H9 (cell line): ENCODE measurements around the gene ZNF362. TPM values are rescaled to one million over a fixed set of nuclear protein-coding genes. Genes with fewer than 3 reads are reported as not detected.
A peak's percentile ranks its signal among the peaks of the same experiment; 100 is the strongest.

ENCODE experiments used
- DNase-seq: peaks from one replicate; pipeline ENCODE4 v3.0.0-alpha.2; 2017
- H2AFZ ChIP-seq: one replicate; pipeline ENCODE4 v1.6.1; 2013; ENCODE audit warnings: mild to moderate bottlenecking, low read length, control low read depth, moderate library complexity
- H2AK5ac ChIP-seq: 2 replicates; pipeline ENCODE4 v1.6.1; 2013; ENCODE audit warnings: low read length, control low read depth, mixed read lengths; ENCODE audit not compliant: insufficient read length
- H2BK120ac ChIP-seq: one replicate; pipeline ENCODE4 v1.6.1; 2013; ENCODE audit warnings: low read depth, mild to moderate bottlenecking, low read length, control low read depth, inconsistent platforms; ENCODE audit not compliant: poor library complexity, severe bottlenecking
- H2BK12ac ChIP-seq: 2 replicates; pipeline ENCODE4 v1.6.1; 2013; ENCODE audit warnings: low read length, control low read depth, mixed read lengths, low read depth; ENCODE audit not compliant: insufficient read length
- H2BK15ac ChIP-seq: 2 replicates; pipeline ENCODE4 v1.6.1; 2013; ENCODE audit warnings: low read depth, low read length, control low read depth
- H2BK20ac ChIP-seq: one replicate; pipeline ENCODE4 v1.6.1; 2013; ENCODE audit warnings: low read depth, mild to moderate bottlenecking, low read length, control low read depth, inconsistent platforms; ENCODE audit not compliant: poor library complexity, severe bottlenecking
- H2BK5ac ChIP-seq: 2 replicates; pipeline ENCODE4 v1.6.1; 2013; ENCODE audit warnings: low read length, control low read depth, mixed read lengths; ENCODE audit not compliant: insufficient read length
- H3K14ac ChIP-seq: 2 replicates; pipeline ENCODE4 v1.6.1; 2013; ENCODE audit warnings: low read length, control low read depth; ENCODE audit not compliant: insufficient read depth
- H3K18ac ChIP-seq: 2 replicates; pipeline ENCODE4 v1.6.1; 2013; ENCODE audit warnings: low read depth, mild to moderate bottlenecking, mixed read lengths, low read length, control low read depth; ENCODE audit not compliant: insufficient read length
- H3K23ac ChIP-seq: 2 replicates; pipeline ENCODE4 v1.6.1; 2013; ENCODE audit warnings: low read length, control low read depth, mixed read lengths, low read depth; ENCODE audit not compliant: insufficient read length
- H3K23me2 ChIP-seq: 2 replicates; pipeline ENCODE4 v1.6.1; 2013; ENCODE audit warnings: low read depth, mild to moderate bottlenecking, mixed read lengths, low read length, control low read depth; ENCODE audit not compliant: insufficient read length, poor library complexity, severe bottlenecking
- H3K27ac ChIP-seq: 2 replicates; pipeline ENCODE4 v1.5.1; 2013; ENCODE audit warnings: low read length, control low read depth, mixed read lengths, low read depth; ENCODE audit not compliant: insufficient read length
- H3K27me3 ChIP-seq: 2 replicates; pipeline ENCODE4 v1.6.1; 2013; ENCODE audit warnings: low read length, control low read depth, inconsistent platforms; ENCODE audit not compliant: insufficient read depth
- H3K4ac ChIP-seq: 2 replicates; pipeline ENCODE4 v1.6.1; 2013; ENCODE audit warnings: low read depth, mild to moderate bottlenecking, control low read depth, inconsistent platforms, low read length, moderate library complexity
- H3K4me1 ChIP-seq: 2 replicates; pipeline ENCODE4 v1.6.1; 2013; ENCODE audit warnings: low read length, control low read depth, inconsistent platforms; ENCODE audit not compliant: insufficient read depth
- H3K4me2 ChIP-seq: 2 replicates; pipeline ENCODE4 v1.6.1; 2013; ENCODE audit warnings: low read length, control low read depth, mixed read lengths; ENCODE audit not compliant: insufficient read length, insufficient read depth
- H3K56ac ChIP-seq: 2 replicates; pipeline ENCODE4 v1.6.1; 2013; ENCODE audit warnings: low read depth, mild to moderate bottlenecking, mixed read lengths, low read length, control low read depth; ENCODE audit not compliant: insufficient read length
- H3K79me1 ChIP-seq: 2 replicates; pipeline ENCODE4 v1.6.1; 2013; ENCODE audit warnings: low read depth, mild to moderate bottlenecking, moderate library complexity, low read length, control low read depth, inconsistent platforms; ENCODE audit not compliant: insufficient read depth, poor library complexity, severe bottlenecking
- H3K79me2 ChIP-seq: 2 replicates; pipeline ENCODE4 v1.6.1; 2013; ENCODE audit warnings: low read length, control low read depth, inconsistent platforms; ENCODE audit not compliant: insufficient read depth
- H3K9ac ChIP-seq: 2 replicates; pipeline ENCODE4 v1.6.1; 2013; ENCODE audit warnings: low read length, control low read depth, mixed read lengths; ENCODE audit not compliant: insufficient read length; ENCODE audit errors: extremely low read depth
- H3K9me3 ChIP-seq: one replicate; pipeline ENCODE4 v1.6.1; 2013; ENCODE audit warnings: low read depth, low read length, inconsistent platforms; ENCODE audit not compliant: control insufficient read depth
- H3T11ph ChIP-seq: one replicate; pipeline ENCODE4 v1.6.1; 2013; ENCODE audit warnings: mild to moderate bottlenecking, low read length, control low read depth, inconsistent platforms
- H4K20me1 ChIP-seq: one replicate; pipeline ENCODE4 v1.6.1; 2013; ENCODE audit not compliant: control insufficient read depth, insufficient read length, insufficient read depth
- H4K5ac ChIP-seq: 2 replicates; pipeline ENCODE4 v1.6.1; 2013; ENCODE audit warnings: low read depth, mild to moderate bottlenecking, mixed read lengths, low read length, control low read depth; ENCODE audit not compliant: insufficient read length
- H4K8ac ChIP-seq: replicated peaks from 2 replicates; pipeline ENCODE4 v1.6.1; 2013; ENCODE audit warnings: low read length, control low read depth, mixed read lengths, low read depth; ENCODE audit not compliant: insufficient read length
- H4K91ac ChIP-seq: 2 replicates; pipeline ENCODE4 v1.6.1; 2013; ENCODE audit warnings: low read depth, mild to moderate bottlenecking, moderate library complexity, mixed read lengths, low read length, control low read depth; ENCODE audit not compliant: insufficient read length
- H3K27ac Mint-ChIP-seq, 3 experiments: 2 replicates in 2 of 3; 3 replicates in 1 of 3; pipeline ENCODE4 v1.8.0; 2020 to 2021; ENCODE audit warnings: mixed read lengths in 3 of 3, mild to moderate bottlenecking in 1 of 3, moderate library complexity in 1 of 3
- H3K27me3 Mint-ChIP-seq: 2 replicates; pipeline ENCODE4 v1.8.0; 2021; ENCODE audit warnings: low read depth, mild to moderate bottlenecking, moderate library complexity, mixed read lengths
- H3K36me3 Mint-ChIP-seq, 3 experiments: 2 replicates in 2 of 3; 3 replicates in 1 of 3; pipeline ENCODE4 v1.8.0; 2020 to 2021; ENCODE audit warnings: low read depth in 3 of 3, mixed read lengths in 3 of 3; ENCODE audit not compliant: insufficient read depth in 1 of 3
- H3K4me1 Mint-ChIP-seq, 2 experiments: 2 replicates each; pipeline ENCODE4 v1.8.0; 2020; ENCODE audit warnings: mixed read lengths in 2 of 2
- H3K4me3 Mint-ChIP-seq, 2 experiments: 2 replicates in 1 of 2; 3 replicates in 1 of 2; pipeline ENCODE4 v1.8.0; 2020 to 2021; ENCODE audit warnings: mild to moderate bottlenecking in 2 of 2, mixed read lengths in 2 of 2, moderate library complexity in 1 of 2
- H3K9me3 Mint-ChIP-seq, 2 experiments: 2 replicates in 1 of 2; 3 replicates in 1 of 2; pipeline ENCODE4 v1.8.0; 2020; ENCODE audit warnings: mild to moderate bottlenecking in 2 of 2, mixed read lengths in 2 of 2, moderate library complexity in 1 of 2
- CTCF ChIP-seq: fragments of 200-600 bp; sonication (generic); conservative IDR thresholded peaks from 3 replicates; pipeline ENCODE4 v1.8.0; 2021; ENCODE audit warnings: antibody characterized with exemption, mild to moderate bottlenecking
- WGBS: extraction: QIAGEN DNeasy Blood & Tissue Kit; methylation state at CpG from one replicate; pipeline ENCODE4 v1.1.7; 2013; ENCODE audit warnings: missing lambda C conversion rate, low lambda C conversion rate, mixed read lengths; ENCODE audit not compliant: insufficient read length; ENCODE audit errors: extremely low coverage; 5-methylcytosine and 5-hydroxymethylcytosine counted together
- total RNA-seq: library from RNA; stranded (reverse); gene quantifications from 2 replicates; pipeline ENCODE4 v1.2.1, GENCODE V29; 2021

The ZNF362 gene
- total RNA-seq, 1 experiment from 2014 or later: 18.7 TPM

- Mint-ChIP-seq H3K36me3 (peaks cover 25 to 43% (median 39%) of the 10 kb centered on the region in 3 experiments), H3K27ac (peak overlapping the region in 1 of 3 experiments; percentile 74; a peak in 1 of 7 replicates), H3K4me3 (no peak overlapping the region)
Observed at GRCh38 chr1:33295450-33296081, 39.3 kb downstream of the ZNF362 start.

More at GRCh38 chr1:33295450-33296081, 39.3 kb downstream of the ZNF362 start:
- Histone ChIP-seq H3K9me3 (no peaks in the 10 kb centered on the region), H3K4me1 (no peaks in the 10 kb centered on the region), H3K14ac (no peak overlapping the region), H2AFZ (no peak overlapping the region), H2BK20ac (no peak overlapping the region), H2BK120ac (no peak overlapping the region), H3K56ac (no peak overlapping the region), H3K27ac (no peak overlapping the region), H4K91ac (no peak overlapping the region), H3K4me2 (no peak overlapping the region), H2AK5ac (no peak overlapping the region), H3K9ac (no peak overlapping the region), H2BK5ac (no peak overlapping the region), H4K5ac (no peak overlapping the region), H4K20me1 (no peaks in the 10 kb centered on the region), H3K27me3 (no peaks in the 10 kb centered on the region), H2BK15ac (no peak overlapping the region), H3K23me2 (no peaks in the 10 kb centered on the region), H3K23ac (no peak overlapping the region), H3K79me1 (no peaks in the 10 kb centered on the region), H2BK12ac (no peak overlapping the region), H3K18ac (no peak overlapping the region), H3K4ac (no peak overlapping the region), H4K8ac (no peak overlapping the region), H3K79me2 (no peaks in the 10 kb centered on the region), H3T11ph (no peak overlapping the region)
- Mint-ChIP-seq H3K27me3 (no peaks in the 10 kb centered on the region), H3K4me1 (peaks cover 12 to 18% of the 10 kb centered on the region in 2 experiments), H3K9me3 (no peaks in the 10 kb centered on the region)
- DNase-seq: peak; percentile 90
- peak; percentile 97 for TF ChIP-seq CTCF
- WGBS: no CpG with 5 or more reads among the region's 12 CpGs
